HG03442 (cell line): ENCODE results near the gene AKAP6.

Experiments used
- ATAC-seq: cut with Tn5 transposase; IDR thresholded peaks from one replicate; pipeline ENCODE4 v1.9.1; 2021; ENCODE audit warnings: mild to moderate bottlenecking, moderate library complexity; ENCODE audit not compliant: unreplicated experiment

The AKAP6 gene

GRCh38 chr14:32405856-32406255, 76.8 kb downstream of the AKAP6 start:
- ATAC-seq, result no peak

- ATAC-seq, result no peak
Observed at GRCh38 chr14:32407130-32407529, 78.0 kb downstream of the AKAP6 start.

- ATAC-seq, result no peak
Observed at GRCh38 chr14:32408018-32408417, 78.9 kb downstream of the AKAP6 start.

- ATAC-seq, result no peak
Observed at GRCh38 chr14:32412103-32412502, 83.0 kb downstream of the AKAP6 start.

GRCh38 chr14:32412532-32412931, 83.4 kb downstream of the AKAP6 start:
- no peak for ATAC-seq

GRCh38 chr14:32413967-32414640, 85.0 kb downstream of the AKAP6 start:
- ATAC-seq, result no peak

GRCh38 chr14:32414808-32415255, 85.7 kb downstream of the AKAP6 start:
- no peak for ATAC-seq

GRCh38 chr14:32417956-32418552, 89.0 kb downstream of the AKAP6 start:
- ATAC-seq, result no peak

- no peak for ATAC-seq
Observed at GRCh38 chr14:32419429-32419828, 90.3 kb downstream of the AKAP6 start.

- no peak for ATAC-seq
Observed at GRCh38 chr14:32421781-32422180, 92.7 kb downstream of the AKAP6 start.

- no peak for ATAC-seq
Observed at GRCh38 chr14:32422440-32422839, 93.3 kb downstream of the AKAP6 start.

- ATAC-seq, result no peak
Observed at GRCh38 chr14:32426028-32426427, 96.9 kb downstream of the AKAP6 start.

- ATAC-seq, result no peak
Observed at GRCh38 chr14:32426586-32427388, 97.7 kb downstream of the AKAP6 start.

- ATAC-seq, result no peak
Observed at GRCh38 chr14:32427726-32428528, 98.8 kb downstream of the AKAP6 start.

GRCh38 chr14:32428875-32429274, 99.8 kb downstream of the AKAP6 start:
- ATAC-seq, result no peak

- no peak for ATAC-seq
Observed at GRCh38 chr14:32430326-32430725, 101.2 kb downstream of the AKAP6 start.

GRCh38 chr14:32432813-32433538, 103.9 kb downstream of the AKAP6 start:
- peak; percentile 44 for ATAC-seq

- no peak for ATAC-seq
Observed at GRCh38 chr14:32434180-32434579, 105.1 kb downstream of the AKAP6 start.

GRCh38 chr14:32434880-32435279, 105.8 kb downstream of the AKAP6 start:
- ATAC-seq, result peak; percentile 49

- ATAC-seq, result no peak
Observed at GRCh38 chr14:32435411-32435810, 106.3 kb downstream of the AKAP6 start.
